Measurements from ENCODE around the gene TAOK1. TPM values are rescaled to one million over a fixed set of nuclear protein-coding genes. Genes with fewer than 3 reads are reported as not detected.

TAOK1 gene
- total RNA-seq, 1 experiment from 2014 or later: 85.5 TPM

- no TSS peak for BruUV-seq (replicated peaks)
- intact Hi-C loops (cut with micrococcal nuclease; ENCODE audit: unreplicated experiment): no loop called here
- Histone ChIP-seq H3K4me1 (ENCODE audit: insufficient read depth, low read length, poor library complexity, severe bottlenecking) (no peaks in the 10 kb centered on the region), H3K36me3 (ENCODE audit: insufficient read depth, low read length, poor library complexity, severe bottlenecking) (peaks cover 36% of the 10 kb centered on the region), H3K27me3 (replicated peaks; ENCODE audit: insufficient read depth, low read depth, low read length, poor library complexity) (no peaks in the 10 kb centered on the region), H3K4me3 (ENCODE audit: low read depth, low read length, poor library complexity, severe bottlenecking) (no peak overlapping the region), H3K27ac (ENCODE audit: low read depth, low read length, poor library complexity, severe bottlenecking) (no peak overlapping the region), H3K9me3 (ENCODE audit: low read depth, low read length, poor library complexity, severe bottlenecking) (no peaks in the 10 kb centered on the region)
- TF ChIP-seq CTCF (conservative IDR thresholded peaks at IDR 0.05; ENCODE audit: low read depth, low read length) (no peak), EZH2 (IDR thresholded peaks at IDR 0.05; ENCODE audit: borderline replicate concordance, low read depth, low read length, poor library complexity, severe bottlenecking) (no peak)
- ChIA-PET CTCF (interaction anchor here (1.5 kb wide), 1 partner anchor 156 kb away, joined by 3 read pairs; no protein-coding TSS in a partner anchor), POLR2A (ENCODE audit: low non-redundant PET) (no interaction called here)
- DNase-seq (ENCODE audit: low spot score): no peak
Observed at GRCh38 chr17:29526322-29526721, 136.2 kb downstream of the TAOK1 start.

- no peaks in the 10 kb centered on the region for H3K9me3 ChIP-seq (ENCODE audit: low read depth, low read length, poor library complexity, severe bottlenecking)
- peaks cover 44% of the 10 kb centered on the region for H3K36me3 ChIP-seq (ENCODE audit: insufficient read depth, low read length, poor library complexity, severe bottlenecking)
- intact Hi-C loops (cut with micrococcal nuclease; ENCODE audit: unreplicated experiment): no loop called here
- no TSS peak for BruUV-seq (replicated peaks)
- no peak overlapping the region for H3K4me3 ChIP-seq (ENCODE audit: low read depth, low read length, poor library complexity, severe bottlenecking)
- TF ChIP-seq EZH2 (IDR thresholded peaks at IDR 0.05; ENCODE audit: borderline replicate concordance, low read depth, low read length, poor library complexity, severe bottlenecking): no peak
- TF ChIP-seq CTCF (conservative IDR thresholded peaks at IDR 0.05; ENCODE audit: low read depth, low read length): no peak
- POLR2A ChIA-PET (ENCODE audit: low non-redundant PET): interaction anchor here (0.6 kb wide), 1 partner anchor 8 kb away, joined by 3 read pairs; no protein-coding TSS in a partner anchor
- H3K4me1 ChIP-seq (ENCODE audit: insufficient read depth, low read length, poor library complexity, severe bottlenecking): no peaks in the 10 kb centered on the region
- DNase-seq (ENCODE audit: low spot score): no peak
- no peaks in the 10 kb centered on the region for H3K27me3 ChIP-seq (replicated peaks; ENCODE audit: insufficient read depth, low read depth, low read length, poor library complexity)
- H3K27ac ChIP-seq (ENCODE audit: low read depth, low read length, poor library complexity, severe bottlenecking): no peak overlapping the region
- CTCF ChIA-PET: interaction anchor here (0.6 to 2.2 kb wide), 2 partner anchors 164 to 386 kb away, joined by 3 to 13 read pairs; no protein-coding TSS in a partner anchor
Observed at GRCh38 chr17:29533976-29534375, 143.8 kb downstream of the TAOK1 start.

GRCh38 chr17:29544066-29544465, 153.9 kb downstream of the TAOK1 start:
- no peak for DNase-seq (ENCODE audit: low spot score)
- no peak for TF ChIP-seq CTCF (conservative IDR thresholded peaks at IDR 0.05; ENCODE audit: low read depth, low read length)
- no peak for TF ChIP-seq EZH2 (IDR thresholded peaks at IDR 0.05; ENCODE audit: borderline replicate concordance, low read depth, low read length, poor library complexity, severe bottlenecking)
- ChIA-PET POLR2A (ENCODE audit: low non-redundant PET) (no interaction called here), CTCF (no interaction called here)
- H3K27ac ChIP-seq (ENCODE audit: low read depth, low read length, poor library complexity, severe bottlenecking): no peak overlapping the region
- H3K4me1 ChIP-seq (ENCODE audit: insufficient read depth, low read length, poor library complexity, severe bottlenecking): peaks cover under 1% of the 10 kb centered on the region
- H3K27me3 ChIP-seq (replicated peaks; ENCODE audit: insufficient read depth, low read depth, low read length, poor library complexity): no peaks in the 10 kb centered on the region
- H3K9me3 ChIP-seq (ENCODE audit: low read depth, low read length, poor library complexity, severe bottlenecking): no peaks in the 10 kb centered on the region
- H3K4me3 ChIP-seq (ENCODE audit: low read depth, low read length, poor library complexity, severe bottlenecking): no peak overlapping the region
- intact Hi-C loops (cut with micrococcal nuclease; ENCODE audit: unreplicated experiment): no loop called here
- no TSS peak for BruUV-seq (replicated peaks)
- H3K36me3 ChIP-seq (ENCODE audit: insufficient read depth, low read length, poor library complexity, severe bottlenecking): peaks cover 34% of the 10 kb centered on the region
